Endothelial cell of umbilical vein (primary cell): Measurements from ENCODE around the gene CD82. TPM values are rescaled to one million over a fixed set of nuclear protein-coding genes. Genes with fewer than 3 reads are reported as not detected.

Experiments
- polyA plus RNA-seq, 4 experiments: library from polyadenylated mRNA; depleted of rRNA in 3 of 4; stranded (reverse) in 3 of 4; unstranded in 1 of 4; fragments of >200 nt; gene quantifications; 2 replicates each; pipeline versions ENCODE4 v1.2.1 to v1.2.3, GENCODE V29; 2011 to 2012; ENCODE audit warnings: missing spikeins in 1 of 4
- small RNA-seq: library from RNA; depleted of rRNA; stranded (forward); fragments of <200 nt; gene quantifications from one replicate; pipeline ENCODE3, GENCODE V24; 2012; ENCODE audit warnings: low replicate concordance, low read depth; ENCODE audit not compliant: insufficient read depth, insufficient read length
- total RNA-seq: library from RNA; stranded (reverse); gene quantifications from 2 replicates; pipeline ENCODE4 v1.2.3, GENCODE V29; 2021

Gene CD82
- total and polyA plus RNA-seq, 2 donors (not counting 3 experiments of a cell fraction or from before 2014, with no cell fraction given): 17.9 to 25.2 TPM

Small RNA genes lying within 50 kb of the gene (small RNA-seq; reads per million reads assigned to genes)
- not detected for gene AC104010.1

Other genes with a start within 250 kb of the CD82 start
- gene TSPAN18, start 161.3 kb downstream of the CD82 start, total RNA-seq: 65.3 and 118 TPM in 2 replicates
- 32.0 and 32.2 TPM in 2 replicates for gene TSPAN18, start 161.3 kb downstream of the CD82 start, polyA plus RNA-seq